Kidney (tissue), 14 donors: Measurements from ENCODE around the gene MRRF. TPM values are rescaled to one million over a fixed set of nuclear protein-coding genes. Genes with fewer than 3 reads are reported as not detected.

Experiments
- DNase-seq, 5 donors: peaks; one replicate each; pipeline ENCODE4 v3.0.0-alpha.2; 2013 to 2020
- FAIRE-seq: peaks from 2 replicates; lab custom pipeline; 2012; peaks lifted over from hg19 to GRCh38; lab: Jason Lieb, UNC
- H3K27ac ChIP-seq, 2 donors: one replicate each; pipeline ENCODE4 v1.7.0; 2013; ENCODE audit warnings: low read depth in 2 of 2, low read length in 2 of 2, inconsistent platforms in 1 of 2
- H3K27me3 ChIP-seq: one replicate; pipeline ENCODE4 v1.7.1; 2013; ENCODE audit warnings: low read length, inconsistent platforms; ENCODE audit not compliant: control insufficient read depth, insufficient read depth
- H3K36me3 ChIP-seq, 3 donors: one replicate each; pipeline versions ENCODE4 v1.7.0 to v1.7.1; 2013; ENCODE audit warnings: low read length in 3 of 3, control low read depth in 1 of 3, inconsistent platforms in 1 of 3; ENCODE audit not compliant: insufficient read depth in 3 of 3, control insufficient read depth in 2 of 3
- H3K4me1 ChIP-seq, 3 donors: one replicate each; pipeline versions ENCODE4 v1.7.0 to v1.7.1; 2013; ENCODE audit warnings: low read length in 3 of 3, inconsistent platforms in 1 of 3, low read depth in 1 of 3; ENCODE audit not compliant: control insufficient read depth in 2 of 3, insufficient read depth in 2 of 3
- H3K4me3 ChIP-seq, 3 donors: one replicate each; pipeline versions ENCODE4 v1.7.0 to v1.8.1; 2013; ENCODE audit warnings: low read length in 3 of 3, control low read depth in 1 of 3, inconsistent platforms in 1 of 3
- H3K9ac ChIP-seq, 3 donors: one replicate each; pipeline versions ENCODE4 v1.7.0 to v1.7.1; 2013; ENCODE audit warnings: low read length in 3 of 3, control low read depth in 1 of 3, inconsistent platforms in 1 of 3
- H3K9me3 ChIP-seq, 3 donors: one replicate each; pipeline versions ENCODE4 v1.7.0 to v1.7.1; 2013; ENCODE audit warnings: low read length in 3 of 3, control low read depth in 1 of 3, inconsistent platforms in 1 of 3; ENCODE audit not compliant: control insufficient read depth in 2 of 3, insufficient read depth in 1 of 3
- intact Hi-C: fragments of 100-400 bp; cut with DNase I; formaldehyde crosslinking; loops from one replicate; pipeline ENCODE4 v1.11.1; 2022
- polyA plus RNA-seq: library from polyadenylated mRNA; stranded (reverse); fragments of 350-450 nt; fragmentation: Illumina TruSeq; extraction: RNeasy Lipid Tissue Mini Kit (QIAGEN cat#74804); gene quantifications from one replicate; pipeline ENCODE4 v1.2.3, GENCODE V29; 2014; ENCODE audit warnings: low read depth, low replicate concordance; ENCODE audit not compliant: insufficient read depth
- total RNA-seq: library from RNA; stranded (reverse); fragmentation: NEBNext Ultra II Directional; extraction: Animal tissue kit (Norgen Biotek cat#: 25700); gene quantifications from one replicate; pipeline ENCODE4 v1.2.1, GENCODE V29; 2021
- TF ChIP-seq, protein P1 (sequence below): IDR thresholded peaks from 3 replicates; pipeline ENCODE4 v1.5.1; 2012; ENCODE audit warnings: mild to moderate bottlenecking, moderate library complexity, borderline replicate concordance; ENCODE audit not compliant: insufficient read depth; ENCODE audit errors: extremely low read depth
- donor health status: control.
- donor health status: control.
- donor health status: control.
- donor health status: control.
- donor health status: control.
- donor health status: DM: yes; HTN: yes; CAD: no.
- donor health status: Normal renal cell carcinoma (clear cell type).

The MRRF gene
- total and polyA plus RNA-seq, 2 donors from 2014 or later, result 38.8 to 44.9 TPM

- TF ChIP-seq, protein P1, sequence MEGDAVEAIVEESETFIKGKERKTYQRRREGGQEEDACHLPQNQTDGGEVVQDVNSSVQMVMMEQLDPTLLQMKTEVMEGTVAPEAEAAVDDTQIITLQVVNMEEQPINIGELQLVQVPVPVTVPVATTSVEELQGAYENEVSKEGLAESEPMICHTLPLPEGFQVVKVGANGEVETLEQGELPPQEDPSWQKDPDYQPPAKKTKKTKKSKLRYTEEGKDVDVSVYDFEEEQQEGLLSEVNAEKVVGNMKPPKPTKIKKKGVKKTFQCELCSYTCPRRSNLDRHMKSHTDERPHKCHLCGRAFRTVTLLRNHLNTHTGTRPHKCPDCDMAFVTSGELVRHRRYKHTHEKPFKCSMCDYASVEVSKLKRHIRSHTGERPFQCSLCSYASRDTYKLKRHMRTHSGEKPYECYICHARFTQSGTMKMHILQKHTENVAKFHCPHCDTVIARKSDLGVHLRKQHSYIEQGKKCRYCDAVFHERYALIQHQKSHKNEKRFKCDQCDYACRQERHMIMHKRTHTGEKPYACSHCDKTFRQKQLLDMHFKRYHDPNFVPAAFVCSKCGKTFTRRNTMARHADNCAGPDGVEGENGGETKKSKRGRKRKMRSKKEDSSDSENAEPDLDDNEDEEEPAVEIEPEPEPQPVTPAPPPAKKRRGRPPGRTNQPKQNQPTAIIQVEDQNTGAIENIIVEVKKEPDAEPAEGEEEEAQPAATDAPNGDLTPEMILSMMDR, result no peak
- no peak overlapping the region for H3K9ac ChIP-seq
- FAIRE-seq (no peak), DNase-seq (no peak)
- H3K36me3 ChIP-seq, result no peaks in the 10 kb centered on the region
- no peaks in the 10 kb centered on the region for H3K4me1 ChIP-seq
- intact Hi-C loops, result no loop called here
- no peaks in the 10 kb centered on the region for H3K9me3 ChIP-seq
- H3K27ac ChIP-seq, result no peak overlapping the region
- no peak overlapping the region for H3K4me3 ChIP-seq
- H3K27me3 ChIP-seq, result no peaks in the 10 kb centered on the region
These were observed 71.5 kb downstream of the MRRF start for GRCh38 chr9:122336189-122336588.

GRCh38 chr9:122336866-122337555 is 72.3 kb downstream of the MRRF start:
- H3K4me3 ChIP-seq, result no peak overlapping the region
- no peaks in the 10 kb centered on the region for H3K27me3 ChIP-seq
- H3K4me1 ChIP-seq, result no peaks in the 10 kb centered on the region
- DNase-seq, result no peak
- H3K27ac ChIP-seq, result no peak overlapping the region
- no peaks in the 10 kb centered on the region for H3K9me3 ChIP-seq
- H3K36me3 ChIP-seq, result no peaks in the 10 kb centered on the region
- H3K9ac ChIP-seq, result no peak overlapping the region
- no peak for FAIRE-seq
- intact Hi-C loops, result no loop called here
- TF ChIP-seq, protein P1, result no peak

DNA sequence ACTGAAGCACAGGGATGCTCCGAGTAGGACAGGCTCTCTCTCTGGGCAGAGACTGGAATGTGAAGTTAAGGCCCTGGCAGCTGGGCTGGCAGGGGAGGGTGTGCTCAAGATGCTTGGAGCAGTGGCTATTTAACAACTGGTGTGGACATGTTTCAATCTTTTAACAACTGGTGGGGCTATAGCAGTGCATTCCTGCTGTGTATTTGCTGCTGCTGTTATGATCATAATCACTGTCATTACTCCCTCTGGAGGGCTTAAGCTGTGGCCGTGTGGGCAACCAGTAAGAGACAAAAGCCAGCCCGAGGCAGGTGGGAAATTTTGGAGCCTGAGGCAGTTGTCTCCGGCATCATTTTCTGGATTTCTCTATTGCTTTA is 72.9 kb downstream of the MRRF start:
- Histone ChIP-seq H3K27ac (no peak overlapping the region), H3K4me1 (no peaks in the 10 kb centered on the region), H3K27me3 (no peaks in the 10 kb centered on the region), H3K4me3 (no peak overlapping the region), H3K9ac (no peak overlapping the region), H3K9me3 (no peaks in the 10 kb centered on the region), H3K36me3 (no peaks in the 10 kb centered on the region)
- intact Hi-C loops, result no loop called here
- TF ChIP-seq, protein P1, result no peak
- DNase-seq (no peak), FAIRE-seq (no peak)

- H3K4me3 ChIP-seq, result no peak overlapping the region
- no peak overlapping the region for H3K27ac ChIP-seq
- H3K4me1 ChIP-seq, result no peaks in the 10 kb centered on the region
- no peaks in the 10 kb centered on the region for H3K36me3 ChIP-seq
- no peak overlapping the region for H3K9ac ChIP-seq
- intact Hi-C loops, result no loop called here
- no peaks in the 10 kb centered on the region for H3K27me3 ChIP-seq
- DNase-seq, result no peak
- no peak for FAIRE-seq
- TF ChIP-seq, protein P1, result no peak
- H3K9me3 ChIP-seq, result no peaks in the 10 kb centered on the region
These were observed 73.9 kb downstream of the MRRF start for GRCh38 chr9:122338536-122338935.
